ENCODE data around the gene SLC5A2.
A peak's percentile ranks its signal among the peaks of the same experiment; 100 is the strongest.

SLC5A2 gene

GRCh38 chr16:31505483-31505882, 22.6 kb downstream of the SLC5A2 start:
- H3K4me3 ChIP-seq (ENCODE audit: control insufficient read depth in 1 of 7, extremely low read depth in 1 of 7, insufficient read depth in 4 of 7, low read depth in 2 of 7, low read length in 6 of 7): peak overlapping the region in 1 of 7 experiments; percentile 8
- H3K27me3 ChIP-seq (replicated peaks in 2 of 5; ENCODE audit: control insufficient read depth in 4 of 5, insufficient read depth in 5 of 5, low read length in 4 of 5): no peaks in the 10 kb centered on the region
- H3K36me3 ChIP-seq (ENCODE audit: control insufficient read depth in 4 of 4, insufficient read depth in 4 of 4, low read length in 3 of 4): peaks cover 0 to 8% (median 1%) of the 10 kb centered on the region in 4 experiments
- no peaks in the 10 kb centered on the region for H3K9me3 ChIP-seq (ENCODE audit: control extremely low read depth in 1 of 5, control insufficient read depth in 4 of 5, insufficient read depth in 2 of 5, low read depth in 1 of 5, low read length in 4 of 5)
- CTCF ChIA-PET: interaction anchor here (1.1 to 2.7 kb wide), 2 partner anchors 30 to 190 kb away, joined by 3 to 10 read pairs; no protein-coding TSS in a partner anchor
- peaks cover 30 to 59% (median 50%) of the 10 kb centered on the region in 4 experiments for H3K4me1 ChIP-seq (ENCODE audit: control extremely low read depth in 1 of 4, control insufficient read depth in 4 of 4, insufficient read depth in 4 of 4, low read length in 3 of 4)
- POLR2A ChIA-PET: no interaction called here
- 22% methylated on average over 3 of the region's 4 CpGs for WGBS (ENCODE audit: insufficient coverage)
- peak in 2 of 3 donors; percentile 43 to 59 for DNase-seq
- peak overlapping the region in 1 of 2 experiments; percentile 57 for H3K27ac ChIP-seq (ENCODE audit: insufficient read depth in 1 of 2, low read depth in 1 of 2, low read length in 2 of 2, poor library complexity in 1 of 2, severe bottlenecking in 2 of 2)

GRCh38 chr16:31507617-31507928, 24.6 kb downstream of the SLC5A2 start:
- WGBS (ENCODE audit: insufficient coverage): 8% methylated on average over 7 of the region's 12 CpGs
- no peak for DNase-seq
- peak overlapping the region; percentile 72 to 94 (median 91) for H3K4me3 ChIP-seq (ENCODE audit: control insufficient read depth in 1 of 7, extremely low read depth in 1 of 7, insufficient read depth in 4 of 7, low read depth in 2 of 7, low read length in 6 of 7)
- H3K36me3 ChIP-seq (ENCODE audit: control insufficient read depth in 4 of 4, insufficient read depth in 4 of 4, low read length in 3 of 4): peaks cover 0 to under 1% (median 0%) of the 10 kb centered on the region in 4 experiments
- POLR2A ChIA-PET: interaction anchor here (0.6 to 1.4 kb wide), 6 partner anchors 10 to 188 kb away, joined by 3 to 5 read pairs (median 4); partner anchors contain the start of gene ARMC5
- peaks cover 0 to 4% (median 0%) of the 10 kb centered on the region in 5 experiments for H3K9me3 ChIP-seq (ENCODE audit: control extremely low read depth in 1 of 5, control insufficient read depth in 4 of 5, insufficient read depth in 2 of 5, low read depth in 1 of 5, low read length in 4 of 5)
- CTCF ChIA-PET: interaction anchor here (0.8 to 2.7 kb wide), 7 partner anchors 11 to 361 kb away, joined by 4 to 10 read pairs (median 4); no protein-coding TSS in a partner anchor
- H3K27me3 ChIP-seq (replicated peaks in 2 of 5; ENCODE audit: control insufficient read depth in 4 of 5, insufficient read depth in 5 of 5, low read length in 4 of 5): no peaks in the 10 kb centered on the region
- peaks cover 30 to 59% (median 50%) of the 10 kb centered on the region in 4 experiments for H3K4me1 ChIP-seq (ENCODE audit: control extremely low read depth in 1 of 4, control insufficient read depth in 4 of 4, insufficient read depth in 4 of 4, low read length in 3 of 4)
- peak overlapping the region; percentile 89 to 94 for H3K27ac ChIP-seq (ENCODE audit: insufficient read depth in 1 of 2, low read depth in 1 of 2, low read length in 2 of 2, poor library complexity in 1 of 2, severe bottlenecking in 2 of 2)

- no peaks in the 10 kb centered on the region for H3K36me3 ChIP-seq (ENCODE audit: control insufficient read depth in 4 of 4, insufficient read depth in 4 of 4, low read length in 3 of 4)
- peak; percentile 82 to 93 (median 89) for DNase-seq
- peak within 1 kb of the TSS; percentile 89 to 94 for H3K27ac ChIP-seq (ENCODE audit: insufficient read depth in 1 of 2, low read depth in 1 of 2, low read length in 2 of 2, poor library complexity in 1 of 2, severe bottlenecking in 2 of 2)
- POLR2A ChIA-PET: interaction anchor here (1.1 to 1.4 kb wide), 5 partner anchors 21 to 188 kb away, joined by 3 to 5 read pairs (median 4); partner anchors contain the start of gene ARMC5
- H3K4me1 ChIP-seq (ENCODE audit: control extremely low read depth in 1 of 4, control insufficient read depth in 4 of 4, insufficient read depth in 4 of 4, low read length in 3 of 4): peaks cover 30 to 59% (median 50%) of the 10 kb centered on the region in 4 experiments
- WGBS (ENCODE audit: insufficient coverage): 0% methylated on average over 59 of the region's 65 CpGs
- H3K4me3 ChIP-seq (ENCODE audit: control insufficient read depth in 1 of 7, extremely low read depth in 1 of 7, insufficient read depth in 4 of 7, low read depth in 2 of 7, low read length in 6 of 7): peak within 1 kb of the TSS; percentile 72 to 94 (median 91)
- no peaks in the 10 kb centered on the region for H3K27me3 ChIP-seq (replicated peaks in 2 of 5; ENCODE audit: control insufficient read depth in 4 of 5, insufficient read depth in 5 of 5, low read length in 4 of 5)
- CTCF ChIA-PET: interaction anchor here (0.8 to 2.7 kb wide), 6 partner anchors 11 to 361 kb away, joined by 3 to 10 read pairs (median 4); no protein-coding TSS in a partner anchor
- H3K9me3 ChIP-seq (ENCODE audit: control extremely low read depth in 1 of 5, control insufficient read depth in 4 of 5, insufficient read depth in 2 of 5, low read depth in 1 of 5, low read length in 4 of 5): peaks cover 0 to 4% (median 0%) of the 10 kb centered on the region in 5 experiments
These were observed 25.2 kb downstream of the SLC5A2 start, which contains the start of gene RUSF1 for GRCh38 chr16:31507929-31508705. Gene RUSF1 (minus strand): TSS chr16:31508391. CDS start chr16:31508373, 18 bp downstream.

GRCh38 chr16:31508706-31509195, 25.8 kb downstream of the SLC5A2 start:
- peaks cover 0 to 4% (median 0%) of the 10 kb centered on the region in 5 experiments for H3K9me3 ChIP-seq (ENCODE audit: control extremely low read depth in 1 of 5, control insufficient read depth in 4 of 5, insufficient read depth in 2 of 5, low read depth in 1 of 5, low read length in 4 of 5)
- peaks cover 28 to 54% (median 48%) of the 10 kb centered on the region in 4 experiments for H3K4me1 ChIP-seq (ENCODE audit: control extremely low read depth in 1 of 4, control insufficient read depth in 4 of 4, insufficient read depth in 4 of 4, low read length in 3 of 4)
- no peaks in the 10 kb centered on the region for H3K36me3 ChIP-seq (ENCODE audit: control insufficient read depth in 4 of 4, insufficient read depth in 4 of 4, low read length in 3 of 4)
- WGBS (ENCODE audit: insufficient coverage): 24% methylated on average over 4 of the region's 6 CpGs
- H3K27ac ChIP-seq (ENCODE audit: insufficient read depth in 1 of 2, low read depth in 1 of 2, low read length in 2 of 2, poor library complexity in 1 of 2, severe bottlenecking in 2 of 2): peak overlapping the region; percentile 89 to 94
- POLR2A ChIA-PET: interaction anchor here (1.1 to 1.4 kb wide), 3 partner anchors 20 to 187 kb away, joined by 3 to 5 read pairs (median 3); no protein-coding TSS in a partner anchor
- no peaks in the 10 kb centered on the region for H3K27me3 ChIP-seq (replicated peaks in 2 of 5; ENCODE audit: control insufficient read depth in 4 of 5, insufficient read depth in 5 of 5, low read length in 4 of 5)
- no peak for DNase-seq
- H3K4me3 ChIP-seq (ENCODE audit: control insufficient read depth in 1 of 7, extremely low read depth in 1 of 7, insufficient read depth in 4 of 7, low read depth in 2 of 7, low read length in 6 of 7): peak overlapping the region; percentile 72 to 94 (median 91)
- CTCF ChIA-PET: interaction anchor here (0.8 to 1.9 kb wide), 4 partner anchors 12 to 360 kb away, joined by 3 to 6 read pairs (median 4); no protein-coding TSS in a partner anchor

- Histone ChIP-seq H3K27me3 (replicated peaks in 2 of 5; ENCODE audit: control insufficient read depth in 4 of 5, insufficient read depth in 5 of 5, low read length in 4 of 5) (no peaks in the 10 kb centered on the region), H3K27ac (ENCODE audit: insufficient read depth in 1 of 2, low read depth in 1 of 2, low read length in 2 of 2, poor library complexity in 1 of 2, severe bottlenecking in 2 of 2) (no peak overlapping the region), H3K4me3 (ENCODE audit: control insufficient read depth in 1 of 7, extremely low read depth in 1 of 7, insufficient read depth in 4 of 7, low read depth in 2 of 7, low read length in 6 of 7) (no peak overlapping the region), H3K36me3 (ENCODE audit: control insufficient read depth in 4 of 4, insufficient read depth in 4 of 4, low read length in 3 of 4) (no peaks in the 10 kb centered on the region), H3K4me1 (ENCODE audit: control extremely low read depth in 1 of 4, control insufficient read depth in 4 of 4, insufficient read depth in 4 of 4, low read length in 3 of 4) (peaks cover 6 to 16% (median 9%) of the 10 kb centered on the region in 4 experiments), H3K9me3 (ENCODE audit: control extremely low read depth in 1 of 5, control insufficient read depth in 4 of 5, insufficient read depth in 2 of 5, low read depth in 1 of 5, low read length in 4 of 5) (peaks cover 0 to 6% (median 0%) of the 10 kb centered on the region in 5 experiments)
- ChIA-PET POLR2A (no interaction called here), CTCF (interaction anchor here (0.6 kb wide), 1 partner anchor 18 kb away, joined by 3 read pairs; no protein-coding TSS in a partner anchor)
- 50% methylated on average over 2 of the region's 6 CpGs for WGBS (ENCODE audit: insufficient coverage)
- DNase-seq: no peak
These were observed 30.2 kb downstream of the SLC5A2 start for GRCh38 chr16:31513126-31513525.

- Histone ChIP-seq H3K4me1 (ENCODE audit: control extremely low read depth in 1 of 4, control insufficient read depth in 4 of 4, insufficient read depth in 4 of 4, low read length in 3 of 4) (peaks cover 3 to 11% (median 6%) of the 10 kb centered on the region in 4 experiments), H3K36me3 (ENCODE audit: control insufficient read depth in 4 of 4, insufficient read depth in 4 of 4, low read length in 3 of 4) (no peaks in the 10 kb centered on the region), H3K27me3 (replicated peaks in 2 of 5; ENCODE audit: control insufficient read depth in 4 of 5, insufficient read depth in 5 of 5, low read length in 4 of 5) (no peaks in the 10 kb centered on the region), H3K27ac (ENCODE audit: insufficient read depth in 1 of 2, low read depth in 1 of 2, low read length in 2 of 2, poor library complexity in 1 of 2, severe bottlenecking in 2 of 2) (no peak overlapping the region), H3K4me3 (ENCODE audit: control insufficient read depth in 1 of 7, extremely low read depth in 1 of 7, insufficient read depth in 4 of 7, low read depth in 2 of 7, low read length in 6 of 7) (no peak overlapping the region), H3K9me3 (ENCODE audit: control extremely low read depth in 1 of 5, control insufficient read depth in 4 of 5, insufficient read depth in 2 of 5, low read depth in 1 of 5, low read length in 4 of 5) (peaks cover 0 to 6% (median 0%) of the 10 kb centered on the region in 5 experiments)
- DNase-seq: no peak
- POLR2A ChIA-PET: no interaction called here
- CTCF ChIA-PET: no interaction called here
These were observed 31.0 kb downstream of the SLC5A2 start for GRCh38 chr16:31513884-31514283.
